ENCODE results near the gene LATS2.

The LATS2 gene

GRCh38 chr13:21046203-21046602 lies 15.2 kb downstream of the LATS2 start:
- no peak for DNase-seq

GRCh38 chr13:21045100-21045499 lies 16.3 kb downstream of the LATS2 start:
- DNase-seq: no peak

- no peak for DNase-seq
These were observed 17.5 kb downstream of the LATS2 start for GRCh38 chr13:21043898-21044297.

- DNase-seq: no peak
These were observed 21.1 kb downstream of the LATS2 start for GRCh38 chr13:21040120-21040826.

- DNase-seq: no peak
These were observed 22.1 kb downstream of the LATS2 start for GRCh38 chr13:21039097-21039800.

GRCh38 chr13:21037656-21038055 lies 23.7 kb downstream of the LATS2 start:
- DNase-seq: no peak

GRCh38 chr13:21035498-21035897 lies 25.9 kb downstream of the LATS2 start:
- no peak for DNase-seq

- DNase-seq: no peak
These were observed 26.7 kb downstream of the LATS2 start for GRCh38 chr13:21034603-21035191.

GRCh38 chr13:21033856-21034602 lies 27.4 kb downstream of the LATS2 start:
- no peak for DNase-seq

- DNase-seq: no peak
These were observed 28.1 kb downstream of the LATS2 start for GRCh38 chr13:21033212-21033840.

GRCh38 chr13:21032656-21033055 lies 28.7 kb downstream of the LATS2 start:
- DNase-seq: no peak

- DNase-seq: no peak
These were observed 29.7 kb downstream of the LATS2 start for GRCh38 chr13:21031594-21032275.

GRCh38 chr13:21025539-21025938 lies 35.8 kb downstream of the LATS2 start:
- DNase-seq: no peak

GRCh38 chr13:21022056-21022979 lies 39.1 kb downstream of the LATS2 start:
- DNase-seq: no peak

GRCh38 chr13:21020581-21020980 lies 40.8 kb downstream of the LATS2 start:
- no peak for DNase-seq

- no peak for DNase-seq
These were observed 41.2 kb downstream of the LATS2 start for GRCh38 chr13:21020176-21020575.

- DNase-seq: no peak
These were observed 43.2 kb downstream of the LATS2 start for GRCh38 chr13:21018220-21018619.

- DNase-seq: no peak
These were observed 44.9 kb downstream of the LATS2 start for GRCh38 chr13:21016487-21016886.

GRCh38 chr13:21015284-21015683 lies 46.1 kb downstream of the LATS2 start:
- DNase-seq: no peak

- DNase-seq: no peak
These were observed 46.8 kb downstream of the LATS2 start for GRCh38 chr13:21014502-21015170.

GRCh38 chr13:21014139-21014501 lies 47.3 kb downstream of the LATS2 start:
- DNase-seq: no peak

Measured in NCI-H2081 treated with DMSO at 0.1 percent for 48 hours (cell line).